GM19328 (cell line): ENCODE results near the gene TMEM187.
"Not testable (repeated sequence)": the region's sequence is repeated elsewhere in the genome, so short reads cannot be mapped to it uniquely, and the experiment has no call there.

ENCODE experiments used
- ATAC-seq: cut with Tn5 transposase; IDR thresholded peaks from one replicate; pipeline ENCODE4 v1.9.1; 2021; ENCODE audit warnings: mild to moderate bottlenecking, moderate library complexity; ENCODE audit not compliant: unreplicated experiment

Gene TMEM187

DNA sequence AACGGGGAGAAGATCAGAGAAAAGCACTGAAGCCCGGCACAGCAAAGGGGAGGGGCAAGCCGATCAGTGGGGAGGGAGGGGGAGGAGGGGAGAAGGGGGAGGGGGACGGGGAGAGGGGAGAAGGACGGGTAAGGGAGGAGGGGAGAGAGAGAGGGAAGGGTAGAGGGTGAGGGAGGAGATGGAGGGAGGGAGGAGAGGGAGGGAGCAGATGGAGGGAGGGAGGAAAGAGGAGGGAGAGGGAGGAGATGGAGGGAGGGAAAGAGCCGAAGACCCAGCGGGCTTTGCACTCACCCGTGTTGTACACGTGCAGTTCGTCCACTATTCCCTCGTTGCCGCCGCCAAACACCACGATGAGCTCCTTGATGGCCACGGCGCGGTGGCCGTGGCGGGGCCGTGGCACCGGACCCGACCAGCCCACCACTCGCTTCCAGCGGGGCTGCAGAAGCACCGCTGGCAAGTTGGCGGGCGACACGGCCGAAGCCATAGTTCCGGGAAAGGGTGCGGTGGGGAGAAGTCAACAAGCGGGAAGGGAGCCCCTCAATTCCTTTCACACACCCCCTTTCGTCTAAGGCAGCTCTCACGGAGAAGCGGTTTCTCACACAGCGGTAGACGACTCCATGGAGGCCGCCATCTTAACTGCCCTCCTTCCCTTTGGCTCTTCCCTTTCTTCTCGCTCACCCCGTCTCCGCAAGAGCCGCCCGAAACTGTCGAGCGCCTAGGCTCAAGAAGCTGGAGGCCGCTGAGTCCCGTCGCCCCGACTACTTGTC lies 2.0 kb upstream of the TMEM187 start:
- no peak for ATAC-seq

DNA sequence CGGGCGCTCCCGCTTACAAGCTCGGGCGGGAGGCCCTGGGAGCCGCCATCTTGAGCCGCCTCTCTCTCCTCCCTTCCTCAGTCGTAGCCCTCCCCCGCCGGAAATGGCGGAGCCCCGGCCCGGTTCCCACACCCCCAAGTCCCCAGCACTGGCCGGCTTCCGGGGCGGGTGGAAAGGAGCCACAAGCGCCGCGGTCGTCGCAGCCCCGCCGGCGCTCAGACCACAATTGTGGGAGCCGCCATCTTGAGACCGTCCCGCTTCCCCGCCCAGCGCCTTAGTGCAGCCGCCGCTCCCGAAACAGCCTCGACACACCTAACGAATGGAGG lies 1.5 kb upstream of the TMEM187 start:
- ATAC-seq = peak; percentile 36

DNA sequence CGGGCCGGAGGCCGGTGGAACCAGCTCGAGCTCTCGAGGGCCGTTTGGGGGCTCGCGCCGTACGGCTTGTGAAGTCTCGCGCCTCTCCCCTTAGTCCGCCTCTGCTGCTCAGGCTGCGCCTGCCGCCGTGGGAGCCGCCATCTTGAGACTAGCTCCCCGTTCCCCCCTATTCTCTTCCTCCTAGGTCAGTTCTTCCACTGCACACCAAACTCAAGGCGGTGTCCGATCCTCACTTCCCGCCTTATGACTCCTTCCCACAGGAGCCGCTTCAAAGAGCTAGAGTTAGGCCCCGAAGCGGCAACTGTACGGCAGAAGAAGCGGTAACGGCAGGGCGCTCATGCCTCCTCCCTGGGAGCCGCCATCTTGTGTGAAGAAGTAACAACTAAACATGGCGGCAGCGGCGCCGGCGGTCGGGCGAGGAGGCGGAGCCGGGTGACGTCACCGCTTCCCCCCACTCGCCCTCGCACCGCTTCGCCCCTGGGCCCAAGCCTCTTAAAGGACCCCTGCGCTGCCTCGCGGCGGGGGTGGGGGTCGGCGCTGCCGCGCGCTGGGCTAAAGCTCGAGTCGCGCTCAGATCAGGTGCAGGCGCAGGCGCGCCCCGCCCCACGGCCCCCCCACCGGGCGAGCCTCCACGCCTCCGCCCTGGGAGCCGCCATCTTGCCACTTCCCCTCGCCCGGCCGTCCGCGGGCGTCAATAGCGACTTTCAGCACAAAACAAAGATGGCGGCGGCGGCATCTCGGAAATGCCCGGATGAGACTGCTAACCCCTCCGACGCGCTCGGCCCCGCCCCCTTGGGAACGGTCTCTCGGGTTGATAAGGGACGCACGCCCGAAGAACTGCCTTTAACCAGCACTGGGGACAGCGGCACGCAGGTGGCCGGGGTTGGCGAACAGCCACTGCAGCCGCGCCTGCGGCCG lies 845 bp upstream of the TMEM187 start, which contains the start of gene HCFC1:
TSS of gene HCFC1 (minus strand) at position 369 of the 918 bp plus-strand sequence. CDS start 978 bp downstream, outside the sequence.
- ATAC-seq = peak; percentile 38

DNA sequence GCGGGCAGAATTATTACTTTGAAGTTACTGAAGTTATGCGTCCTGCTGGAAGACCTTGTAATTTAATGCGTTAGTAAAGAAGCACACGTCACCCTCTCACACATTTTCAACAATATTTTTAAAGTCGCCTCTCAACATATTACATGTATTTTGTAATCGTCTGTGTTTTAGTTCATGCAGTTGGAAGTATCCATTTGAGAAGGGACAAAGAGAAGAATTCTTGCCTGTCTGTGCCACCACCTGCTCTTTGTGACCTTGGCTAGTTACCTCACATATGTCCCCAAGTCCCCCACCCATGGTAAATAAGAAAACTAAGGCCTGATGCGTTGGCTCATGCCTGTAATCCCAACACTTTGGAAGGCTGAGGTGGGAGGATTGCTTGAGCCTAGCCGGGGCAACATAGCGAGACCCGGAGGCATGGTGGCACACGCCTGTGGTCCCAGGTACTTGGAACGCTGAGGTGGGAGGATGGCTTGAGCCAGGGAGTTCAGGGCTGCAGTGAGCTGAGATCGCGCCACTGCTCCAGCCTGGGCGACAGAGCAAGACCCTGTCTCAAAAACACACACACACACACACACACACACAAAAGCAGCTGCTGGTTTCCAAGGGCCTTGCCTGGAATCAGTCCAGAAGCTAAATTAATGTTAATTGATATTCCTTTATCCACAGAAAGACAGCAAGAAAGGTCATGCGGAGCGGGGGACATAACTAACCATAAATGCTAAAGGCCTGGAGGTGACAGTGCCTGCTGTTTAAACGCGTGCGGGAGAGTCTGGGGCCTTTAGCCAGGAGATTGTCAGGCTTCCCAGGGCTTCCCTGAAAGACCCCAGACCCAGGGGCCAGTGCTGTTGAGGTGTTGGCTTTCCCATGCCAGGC lies 811 bp downstream of the TMEM187 start:
- ATAC-seq = no peak

DNA sequence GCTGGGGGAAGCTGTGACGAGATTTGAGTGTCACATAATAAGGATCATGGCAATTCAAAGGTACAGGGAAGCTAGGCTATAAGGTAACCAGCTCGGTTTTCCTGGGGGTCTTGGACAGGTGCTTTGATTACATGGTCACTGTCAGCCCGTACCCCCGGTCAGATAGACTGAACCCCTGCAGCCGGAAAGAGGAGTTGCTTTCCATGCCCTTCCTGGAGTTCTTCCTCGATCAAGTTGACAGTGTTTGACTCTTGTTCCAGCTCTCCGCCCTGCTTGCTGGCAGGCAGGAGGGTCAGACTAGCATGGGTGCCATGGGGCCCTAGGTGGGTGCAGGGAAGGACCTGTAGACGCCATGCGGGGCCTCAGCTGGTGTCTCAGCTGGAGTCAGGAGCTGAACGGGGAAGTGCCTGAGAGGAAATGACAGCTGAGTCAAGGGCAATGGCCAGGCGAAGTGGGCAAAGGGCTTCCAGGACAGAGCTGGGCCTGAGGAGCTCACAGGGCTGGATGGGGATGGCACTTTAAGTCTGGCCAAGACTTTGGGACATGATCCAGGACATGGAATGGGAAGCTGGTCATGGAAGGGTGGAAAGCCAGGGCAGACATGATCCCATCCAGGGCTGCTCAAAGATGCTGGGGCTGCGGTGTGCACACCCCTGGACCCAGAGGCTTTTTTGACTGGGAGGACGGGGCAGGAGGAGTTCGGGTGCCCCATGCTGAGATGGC lies 1.6 kb downstream of the TMEM187 start:
- no peak for ATAC-seq

DNA sequence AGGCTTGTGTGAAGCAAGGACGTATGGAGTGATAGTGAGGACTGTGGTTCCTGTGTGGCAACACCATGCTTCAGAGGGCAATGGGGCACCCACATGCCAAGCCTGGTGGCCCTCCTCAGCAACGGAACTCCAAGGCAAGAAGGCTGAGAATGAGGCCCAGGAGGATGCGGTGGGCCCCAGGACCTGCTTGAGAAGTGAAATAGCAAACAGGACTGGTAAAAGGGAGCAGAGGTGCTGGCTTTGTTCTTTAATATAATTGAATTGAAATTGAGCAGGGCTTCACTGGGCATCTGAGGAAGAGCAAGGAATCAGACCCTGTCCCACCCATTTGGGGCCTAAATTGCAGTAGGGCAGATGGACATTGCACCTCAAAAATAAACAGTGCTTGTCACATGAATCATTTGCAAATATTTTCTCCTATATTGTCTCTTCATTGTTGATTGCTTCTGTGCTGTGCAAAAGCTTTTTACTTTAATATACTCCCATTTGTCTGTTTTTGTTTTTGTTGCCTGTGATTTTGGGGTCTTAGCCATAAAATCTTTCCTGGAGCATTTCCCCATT lies 2.3 kb downstream of the TMEM187 start:
- no peak for ATAC-seq

DNA sequence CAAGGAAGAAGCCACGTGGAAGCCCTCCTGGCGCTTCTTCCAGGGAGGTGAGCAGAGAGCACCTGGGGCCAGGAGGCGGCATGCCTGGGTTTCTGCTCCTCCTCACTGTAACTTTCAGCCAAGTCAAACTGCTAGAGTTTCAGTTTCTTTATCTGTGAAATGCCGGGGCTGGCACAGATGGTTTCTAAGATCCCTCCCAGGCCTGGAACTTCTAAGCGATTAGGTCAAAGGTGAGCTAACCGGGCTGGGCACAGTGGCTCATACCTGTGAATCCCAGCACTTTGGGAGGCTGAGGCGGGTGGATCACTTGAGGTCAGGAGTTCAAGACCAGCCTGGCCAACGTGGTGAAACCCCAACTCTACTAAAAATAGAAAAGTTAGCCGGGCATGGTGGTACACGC lies 7.8 kb downstream of the TMEM187 start:
- not testable (repeated sequence) for ATAC-seq

DNA sequence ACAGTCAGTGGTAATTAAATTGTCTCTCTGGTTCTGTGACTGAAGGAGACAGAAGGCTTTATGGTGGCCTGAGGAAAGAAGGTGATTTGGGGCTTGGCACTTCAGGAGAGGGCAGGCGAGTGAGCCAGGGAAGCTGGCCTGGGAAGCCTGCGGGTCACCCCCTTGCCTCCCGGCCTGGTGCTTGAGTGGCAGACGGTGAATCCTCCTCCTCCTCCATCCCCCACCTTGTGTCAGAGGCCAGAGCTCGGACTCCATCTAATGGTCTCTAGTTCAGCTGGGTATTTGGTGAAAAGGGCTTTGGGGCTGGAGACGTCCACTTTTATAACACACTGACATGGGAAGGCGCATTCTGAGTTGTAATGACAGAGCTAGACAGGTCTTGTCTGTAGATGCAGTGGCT lies 8.7 kb downstream of the TMEM187 start:
- ATAC-seq = no peak

DNA sequence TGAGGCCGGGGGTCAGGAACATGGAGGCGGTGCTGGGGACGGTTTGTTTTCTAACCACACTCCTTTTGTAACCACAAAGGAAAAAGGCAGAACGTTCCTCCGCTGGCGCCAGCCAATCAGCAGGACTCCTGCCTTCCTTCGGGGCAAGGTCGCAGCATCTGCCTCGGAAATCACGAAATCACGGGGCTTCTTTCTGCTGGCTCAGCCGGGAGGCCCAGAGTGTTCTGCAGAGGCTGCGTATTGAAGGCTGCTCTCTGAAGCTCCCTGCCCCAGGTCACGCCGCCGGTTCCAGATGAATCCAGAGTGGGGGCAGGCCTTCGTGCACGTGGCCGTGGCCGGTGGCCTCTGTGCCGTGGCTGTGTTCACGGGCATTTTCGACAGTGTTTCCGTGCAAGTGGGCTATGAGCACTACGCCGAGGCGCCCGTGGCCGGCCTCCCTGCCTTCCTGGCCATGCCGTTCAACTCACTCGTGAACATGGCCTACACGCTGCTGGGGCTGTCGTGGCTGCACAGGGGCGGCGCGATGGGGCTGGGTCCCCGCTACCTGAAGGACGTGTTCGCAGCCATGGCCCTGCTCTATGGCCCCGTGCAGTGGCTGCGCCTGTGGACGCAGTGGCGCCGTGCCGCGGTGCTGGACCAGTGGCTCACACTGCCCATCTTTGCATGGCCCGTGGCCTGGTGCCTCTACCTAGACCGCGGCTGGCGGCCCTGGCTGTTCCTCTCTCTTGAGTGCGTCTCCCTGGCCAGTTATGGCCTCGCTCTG lies 9.4 kb downstream of the TMEM187 start:
- no peak for ATAC-seq

DNA sequence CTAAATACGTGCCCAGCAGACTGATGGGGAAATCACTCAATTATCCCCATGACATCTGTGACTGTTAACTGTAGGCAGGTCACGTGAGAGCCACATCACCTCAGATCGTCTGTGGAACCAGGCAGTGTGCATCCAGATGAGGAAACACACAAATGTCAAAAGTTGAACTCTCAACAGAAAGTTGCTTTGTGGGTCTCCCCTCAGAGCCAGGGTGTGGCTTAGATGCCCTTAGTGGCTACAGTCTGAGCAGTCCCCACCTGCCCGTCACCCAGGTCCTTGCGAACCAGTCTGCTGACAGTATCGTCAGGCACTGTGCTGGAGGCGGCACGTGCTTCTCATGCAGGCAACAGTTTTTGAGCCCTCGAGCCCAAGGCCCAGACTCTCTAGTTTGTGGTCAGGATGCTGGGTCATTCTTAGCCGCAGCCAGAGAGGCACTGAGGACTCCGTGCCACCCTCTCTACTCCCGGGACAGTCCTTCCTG lies 10.8 kb downstream of the TMEM187 start:
- ATAC-seq = no peak

DNA sequence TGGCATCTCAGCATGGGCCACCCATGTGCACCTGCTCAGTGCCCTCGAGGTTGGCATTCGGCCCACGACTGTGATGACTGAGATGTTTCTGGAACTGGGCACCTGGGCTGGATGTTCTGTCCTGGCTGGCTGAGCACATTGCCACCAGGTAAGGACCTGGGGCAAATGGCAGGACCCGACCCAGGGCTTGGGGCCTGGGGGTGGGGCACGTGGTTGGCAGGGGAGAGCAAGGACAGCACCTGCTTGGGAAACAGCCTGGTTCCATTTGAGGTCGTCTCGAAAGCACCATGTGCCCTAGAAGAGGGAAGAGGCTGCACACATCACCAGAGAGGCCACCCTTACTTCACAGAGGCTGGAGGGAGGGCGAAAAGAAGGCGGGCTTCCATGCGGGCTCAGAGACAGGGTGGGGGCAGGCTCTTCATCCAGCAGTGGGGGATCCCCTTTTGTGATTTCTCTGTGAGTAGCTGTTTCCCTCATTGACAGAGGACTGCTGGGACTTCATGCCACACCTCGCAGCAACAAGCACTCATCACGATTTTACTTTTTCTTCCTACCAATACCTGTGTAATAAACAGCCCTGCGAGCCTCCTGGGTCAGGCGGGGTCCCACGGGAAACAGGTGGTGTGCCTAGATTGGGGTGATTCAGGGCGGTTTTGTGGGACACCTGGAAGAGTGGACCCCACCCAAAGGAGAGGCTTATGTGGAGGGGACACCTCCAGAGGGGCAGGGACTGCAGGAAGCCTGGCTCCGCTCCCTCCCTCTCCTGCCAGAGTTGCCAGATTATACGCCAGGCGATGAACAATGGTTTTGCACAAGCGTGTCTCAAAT lies 12.0 kb downstream of the TMEM187 start:
- no peak for ATAC-seq

DNA sequence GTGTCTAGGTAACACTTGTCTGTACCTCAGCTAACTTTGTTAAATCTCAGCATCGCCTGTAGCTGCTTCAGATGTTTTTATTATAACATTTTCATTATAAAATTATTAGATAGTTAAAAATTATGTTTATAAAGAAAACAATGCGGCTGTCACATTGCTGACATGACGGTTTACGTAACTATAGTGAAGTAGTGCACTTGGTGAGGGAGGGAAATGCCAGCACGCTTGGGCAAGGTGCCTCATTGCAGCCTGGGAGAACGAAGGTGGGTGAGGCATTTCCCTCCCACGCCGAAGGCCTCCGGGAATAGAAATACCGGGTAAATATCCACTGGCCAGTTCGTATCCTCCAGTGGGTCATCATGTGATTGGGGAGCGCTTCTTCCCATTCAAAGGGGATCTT lies 15.9 kb downstream of the TMEM187 start:
- ATAC-seq = no peak

DNA sequence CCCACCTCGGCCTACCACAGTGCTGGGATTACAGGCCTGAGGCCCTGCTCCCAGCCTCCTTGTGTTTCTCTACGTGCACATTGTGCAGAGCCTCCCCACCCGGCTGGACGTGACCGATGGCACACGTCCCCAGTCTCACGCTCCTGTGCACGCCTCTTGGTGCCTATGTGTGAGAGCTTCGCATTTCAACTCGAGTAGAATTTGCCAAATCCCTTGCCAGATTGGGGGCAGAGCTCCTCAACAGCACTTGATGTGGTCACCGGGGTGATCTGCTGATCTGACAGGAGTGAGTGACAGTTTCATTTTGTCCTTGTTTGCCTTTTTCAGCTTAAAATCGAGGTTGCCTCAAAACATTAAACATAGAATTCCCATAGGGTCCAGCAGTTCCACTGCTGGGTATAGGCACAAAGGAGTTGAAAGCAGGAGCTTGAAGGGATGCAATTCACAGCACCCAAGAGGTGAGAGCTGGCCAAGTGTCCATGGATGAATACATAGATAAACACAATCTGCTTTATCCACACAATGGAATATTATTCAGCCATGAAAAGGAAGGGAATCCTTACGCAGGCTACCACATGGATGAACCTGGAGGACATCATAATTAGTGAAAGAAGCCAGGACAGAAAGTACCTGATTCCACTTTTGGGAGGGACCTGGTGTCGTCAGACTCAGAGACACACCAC lies 17.6 kb downstream of the TMEM187 start:
- ATAC-seq = no peak

DNA sequence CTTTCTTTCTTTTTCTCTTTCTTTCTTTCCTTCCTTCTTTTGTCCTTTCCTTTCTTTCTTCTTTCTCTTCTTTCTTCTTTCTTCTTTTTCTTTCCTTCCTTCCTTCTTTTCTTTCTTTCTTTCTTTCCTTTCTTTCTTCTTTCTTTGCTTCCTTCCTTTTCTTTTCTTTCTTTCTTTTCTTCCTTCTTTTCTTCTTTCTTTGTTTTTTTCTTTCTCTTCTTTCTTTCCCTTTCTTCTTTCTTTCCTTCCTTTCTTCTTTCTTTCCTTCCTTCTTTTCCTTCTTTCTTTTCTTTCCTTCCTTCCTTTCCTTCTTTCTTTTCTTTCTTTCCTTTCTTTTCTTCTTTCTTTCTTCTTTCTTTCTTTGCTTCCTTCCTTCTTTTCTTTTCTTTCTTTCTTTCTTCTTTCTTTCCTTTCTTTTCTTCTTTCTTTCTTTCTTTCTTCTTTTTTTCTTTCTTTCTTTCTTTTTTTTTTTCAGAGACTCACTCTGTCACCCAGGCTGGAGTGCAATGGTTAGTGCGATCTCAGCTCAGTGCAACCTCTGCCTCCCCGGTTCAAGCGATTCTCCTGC lies 18.5 kb downstream of the TMEM187 start:
- ATAC-seq = no peak

DNA sequence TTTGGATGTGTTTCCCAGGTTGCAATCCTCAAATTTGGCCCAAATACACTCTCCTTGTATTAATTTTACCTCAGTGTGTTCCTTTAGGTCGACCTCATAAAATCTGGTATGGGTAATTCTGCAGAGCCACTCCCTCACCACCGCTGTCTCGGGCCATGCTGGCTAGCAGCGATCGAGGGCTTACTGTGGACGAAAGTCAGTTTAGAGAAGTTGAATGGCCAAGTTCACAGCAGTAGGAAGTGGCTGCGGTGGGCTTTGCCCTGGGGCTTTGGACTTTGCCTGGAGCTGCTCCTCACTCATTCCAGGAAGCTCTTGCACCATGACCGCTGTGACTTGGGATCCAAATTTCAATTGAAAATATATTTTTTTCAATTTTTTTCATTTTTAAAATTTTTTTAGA lies 19.6 kb downstream of the TMEM187 start:
- no peak for ATAC-seq

DNA sequence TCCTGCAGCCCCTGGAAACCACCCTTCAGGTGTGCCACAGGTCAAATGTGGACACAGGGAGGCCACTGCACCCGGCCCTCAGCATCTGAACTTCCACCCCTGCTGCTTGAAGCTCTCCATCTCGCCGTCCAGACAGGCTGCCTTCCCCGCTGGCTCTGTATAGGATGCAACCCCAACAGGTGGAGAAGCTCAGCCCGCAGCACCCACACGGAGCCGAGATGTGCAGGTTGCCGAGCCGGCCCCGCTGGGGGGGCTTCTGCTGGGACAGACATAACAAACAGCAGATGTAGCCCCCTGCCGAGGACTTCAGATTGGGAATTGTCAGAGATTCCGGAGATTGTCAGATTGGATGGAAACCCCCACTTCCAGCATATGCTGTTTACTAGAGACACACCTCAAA lies 20.5 kb downstream of the TMEM187 start:
- ATAC-seq = no peak

DNA sequence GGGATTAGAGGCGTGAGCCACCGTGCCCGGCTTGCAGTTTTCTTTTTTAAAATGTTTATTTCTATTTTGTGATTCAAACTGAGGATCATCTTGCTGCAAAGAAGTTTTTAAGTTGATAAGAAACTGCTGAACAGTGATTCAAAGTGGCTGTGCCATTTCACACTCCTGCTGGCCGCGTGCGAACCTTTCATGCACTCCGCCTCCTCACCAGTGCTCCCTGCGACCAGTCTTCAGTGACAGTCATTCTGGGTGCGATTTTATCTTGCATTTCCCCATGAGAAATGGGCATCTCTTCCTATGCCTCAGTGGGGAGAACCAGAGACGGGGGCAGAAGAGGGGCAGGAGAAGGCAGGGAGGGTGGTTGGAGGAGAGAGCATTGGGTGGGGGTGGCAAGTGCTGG lies 21.4 kb downstream of the TMEM187 start:
- ATAC-seq = no peak
